HCT116 (cell line): ENCODE measurements around the gene IQCM. TPM values are rescaled to one million over a fixed set of nuclear protein-coding genes. Genes with fewer than 3 reads are reported as not detected.

ENCODE experiments used
- ATAC-seq: fragments of 200-7000 bp; cut with Tn5 transposase; 2 replicates; pipeline ENCODE4 v1.9.1; 2020; ENCODE audit warnings: mild to moderate bottlenecking, moderate library complexity
- BruUV-seq: library from RNA; stranded (reverse); fragments of 400-500 nt; replicated peaks from 2 replicates; lab custom pipeline; 2021; lab: Mats Ljungman, UMichigan
- CTCF ChIA-PET: fragments of 300-600 bp; sonication (Branson Sonifier 250); formaldehyde crosslinking; loops from one replicate; lab custom pipeline; 2021; ENCODE audit warnings: antibody characterized with exemption; lab: Charles Lee
- POLR2A ChIA-PET: fragments of 300-600, 350-600 bp; sonication (Branson Sonifier 250); formaldehyde crosslinking; loops from one replicate; lab custom pipeline; 2021; ENCODE audit warnings: antibody characterized with exemption; lab: Charles Lee
- RAD21 ChIA-PET, 2 experiments: fragments of 300-600 bp; sonication (Branson Sonifier 250); formaldehyde crosslinking; loops; one replicate each; lab custom pipeline; 2023; ENCODE audit warnings: low total read pairs in 2 of 2; ENCODE audit not compliant: uncharacterized antibody in 2 of 2, unreplicated experiment in 2 of 2, low non-redundant PET in 1 of 2; lab: Charles Lee
- DNase-seq: peaks from one replicate; pipeline ENCODE4 v3.0.0-alpha.2; 2010; ENCODE audit warnings: low read depth, low spot score
- H2AFZ ChIP-seq: fragments of 200-600 bp; shearing (Covaris generic), sonication (generic); 2 replicates; pipeline ENCODE4 v1.6.1; 2017; ENCODE audit warnings: low read depth, mixed run types, mixed read lengths, antibody characterized with exemption, low read length; ENCODE audit not compliant: poor library complexity, severe bottlenecking
- H3K27ac ChIP-seq: 2 replicates; pipeline ENCODE4 v1.5.1; 2012; ENCODE audit warnings: low read depth, low read length
- H3K27me3 ChIP-seq: fragments of 200-600 bp; sonication (generic); 2 replicates; pipeline ENCODE4 v1.6.1; 2016; ENCODE audit warnings: mixed run types, low read length, mixed read lengths; ENCODE audit not compliant: insufficient read depth
- H3K36me3 ChIP-seq, 2 experiments: fragments of 200-500 bp in 1 of 2; fragments of 200-600 bp in 1 of 2; sonication (Bioruptor generic) in 1 of 2; sonication (generic) in 1 of 2; 2 replicates each; pipeline versions ENCODE4 v1.5.1 to v1.6.1; 2014 to 2016; ENCODE audit warnings: low read length in 2 of 2, inconsistent platforms in 1 of 2, mixed read lengths in 1 of 2, mixed run types in 1 of 2; ENCODE audit not compliant: insufficient read depth in 2 of 2, control insufficient read depth in 1 of 2
- H3K4me1 ChIP-seq, 2 experiments: fragments of 200-600 bp in 1 of 2; sonication (generic) in 1 of 2; 2 replicates each; pipeline versions ENCODE4 v1.5.1 to v1.6.1; 2012 to 2017; ENCODE audit warnings: low read length in 2 of 2, inconsistent platforms in 1 of 2, mild to moderate bottlenecking in 1 of 2, mixed read lengths in 1 of 2, mixed run types in 1 of 2, moderate library complexity in 1 of 2; ENCODE audit not compliant: insufficient read depth in 2 of 2, control insufficient read depth in 1 of 2
- H3K4me2 ChIP-seq: fragments of 200-600 bp; sonication (generic); 2 replicates; pipeline ENCODE4 v1.6.1; 2017; ENCODE audit warnings: mixed run types, low read length, mixed read lengths
- H3K4me3 ChIP-seq, 2 experiments: fragments of 200-600 bp in 1 of 2; sonication (generic) in 1 of 2; replicated peaks in 1 of 2; 2 replicates each; pipeline ENCODE4 v1.5.1; 2011 to 2016; ENCODE audit warnings: low read length in 2 of 2, control low read depth in 1 of 2, low read depth in 1 of 2, mild to moderate bottlenecking in 1 of 2, mixed read lengths in 1 of 2, mixed run types in 1 of 2
- H3K79me2 ChIP-seq: fragments of 200-600 bp; sonication (generic); 2 replicates; pipeline ENCODE4 v1.6.1; 2017; ENCODE audit warnings: mild to moderate bottlenecking, mixed run types, low read length, moderate library complexity, mixed read lengths; ENCODE audit not compliant: insufficient read depth
- H3K9ac ChIP-seq: fragments of 200-600 bp; sonication (generic); 2 replicates; pipeline ENCODE4 v1.6.1; 2016; ENCODE audit warnings: low read length, mixed read lengths
- H3K9me2 ChIP-seq: fragments of 200-600 bp; sonication (generic), shearing (Covaris generic); 2 replicates; pipeline ENCODE4 v1.6.1; 2017; ENCODE audit warnings: mixed run types, mild to moderate bottlenecking, moderate library complexity; ENCODE audit not compliant: insufficient read depth
- H3K9me3 ChIP-seq, 2 experiments: fragments of 200-500 bp in 1 of 2; fragments of 200-600 bp in 1 of 2; sonication (Bioruptor generic) in 1 of 2; sonication (generic) in 1 of 2; 2 replicates each; pipeline ENCODE4 v1.6.1; 2014 to 2017; ENCODE audit warnings: low read length in 2 of 2, mixed read lengths in 2 of 2, inconsistent platforms in 1 of 2, low read depth in 1 of 2, mild to moderate bottlenecking in 1 of 2, mixed run types in 1 of 2, moderate library complexity in 1 of 2; ENCODE audit not compliant: control insufficient read depth in 1 of 2, insufficient read depth in 1 of 2
- H4K20me1 ChIP-seq: fragments of 200-600 bp; sonication (generic), shearing (Covaris generic); 2 replicates; pipeline ENCODE4 v1.6.1; 2017; ENCODE audit warnings: mixed run types, mild to moderate bottlenecking, moderate library complexity; ENCODE audit not compliant: insufficient read depth
- CBX3 ChIP-seq: IDR thresholded peaks from 2 replicates; pipeline ENCODE4 v1.6.1; 2012; ENCODE audit warnings: low read depth
- CEBPB ChIP-seq: IDR thresholded peaks from 2 replicates; pipeline ENCODE4 v1.6.1; 2012; ENCODE audit warnings: low read depth
- CTCF ChIP-seq, 3 experiments: fragments of 200-600 bp in 1 of 3; sonication (generic) in 1 of 3; IDR thresholded peaks in 2 of 3; conservative IDR thresholded peaks in 1 of 3; 2 replicates each; pipeline ENCODE4 v1.5.1; 2012 to 2017; ENCODE audit warnings: low read depth in 2 of 3, low read length in 2 of 3, antibody characterized with exemption in 1 of 3, borderline replicate concordance in 1 of 3, control low read depth in 1 of 3, mild to moderate bottlenecking in 1 of 3, mixed read lengths in 1 of 3, mixed run types in 1 of 3, moderate library complexity in 1 of 3; ENCODE audit not compliant: insufficient read depth in 1 of 3
- EGR1 ChIP-seq: IDR thresholded peaks from 2 replicates; pipeline ENCODE4 v1.6.1; 2012; ENCODE audit warnings: low read depth
- EZH2phosphoT487 ChIP-seq: fragments of 200-600 bp; IDR thresholded peaks from 2 replicates; pipeline ENCODE4 v1.6.1; 2018; ENCODE audit warnings: antibody characterized with exemption, borderline replicate concordance
- FOSL1 ChIP-seq: IDR thresholded peaks from 2 replicates; pipeline ENCODE4 v1.6.1; 2012; ENCODE audit warnings: low read depth
- JUND ChIP-seq: IDR thresholded peaks from 2 replicates; pipeline ENCODE4 v1.6.1; 2012
- MAX ChIP-seq: IDR thresholded peaks from 2 replicates; pipeline ENCODE4 v1.6.1; 2012
- POLR2A ChIP-seq: IDR thresholded peaks from 2 replicates; pipeline ENCODE4 v1.7.0; 2011; ENCODE audit warnings: borderline replicate concordance; ENCODE audit not compliant: insufficient read depth, insufficient read length; ENCODE audit errors: extremely low read depth
- POLR2AphosphoS5 ChIP-seq: IDR thresholded peaks from 2 replicates; pipeline ENCODE4 v1.6.1; 2011; ENCODE audit warnings: mild to moderate bottlenecking, low read depth, low read length, moderate library complexity
- RAD21 ChIP-seq: IDR thresholded peaks from 2 replicates; pipeline ENCODE4 v1.6.1; 2012; ENCODE audit warnings: low read depth, mild to moderate bottlenecking
- REST ChIP-seq: IDR thresholded peaks from 2 replicates; pipeline ENCODE4 v1.6.1; 2012; ENCODE audit warnings: low read depth
- SP1 ChIP-seq: IDR thresholded peaks from 2 replicates; pipeline ENCODE4 v1.6.1; 2012; ENCODE audit warnings: low read depth
- SRF ChIP-seq: IDR thresholded peaks from 2 replicates; pipeline ENCODE4 v1.6.1; 2012; ENCODE audit warnings: low read depth
- TCF7L2 ChIP-seq: IDR thresholded peaks from 2 replicates; pipeline ENCODE4 v1.7.0; 2011; ENCODE audit warnings: borderline replicate concordance, inconsistent platforms; ENCODE audit not compliant: insufficient read depth, insufficient read length; ENCODE audit errors: extremely low read depth
- YY1 ChIP-seq: IDR thresholded peaks from 2 replicates; pipeline ENCODE4 v1.6.1; 2011; ENCODE audit warnings: low read length, low read depth, moderate library complexity, mild to moderate bottlenecking; ENCODE audit not compliant: insufficient replicate concordance; ENCODE audit errors: extremely low read depth
- ZFX ChIP-seq: fragments of 450-650 bp; IDR thresholded peaks from 2 replicates; pipeline ENCODE4 v1.6.1; 2017
- ZNF274 ChIP-seq: fragments of 200-500 bp; sonication (Bioruptor generic); IDR thresholded peaks from 2 replicates; pipeline ENCODE4 v1.6.1; 2014; ENCODE audit warnings: mild to moderate bottlenecking, low read depth, low read length, inconsistent platforms
- intact Hi-C: fragments of 100-400 bp; cut with micrococcal nuclease; formaldehyde crosslinking; loops from 2 replicates; pipeline ENCODE4 v1.10.0; 2022
- total RNA-seq: library from RNA; stranded (reverse); gene quantifications from one replicate; pipeline ENCODE4 v1.2.1, GENCODE V29; 2021; ENCODE audit not compliant: unreplicated experiment

Gene IQCM
- total RNA-seq, 1 experiment from 2014 or later, result 0.20 TPM

GRCh38 chr4:149552601-149553000, 263.0 kb downstream of the IQCM start:
- no peaks in the 10 kb centered on the region; the same call in 1 of the 2 replicates for H3K9me2 ChIP-seq
- intact Hi-C loops, result no loop called here
- no peaks in the 10 kb centered on the region for H4K20me1 ChIP-seq
- no peak overlapping the region for H3K4me3 ChIP-seq
- no peaks in the 10 kb centered on the region for H3K36me3 ChIP-seq
- H3K27ac ChIP-seq, result no peak overlapping the region
- DNase-seq (no peak), ATAC-seq (no peak)
- H3K4me2 ChIP-seq, result no peak overlapping the region
- no peak overlapping the region for H3K9ac ChIP-seq
- no peaks in the 10 kb centered on the region for H3K9me3 ChIP-seq
- ChIA-PET CTCF (no interaction called here), POLR2A (no interaction called here), RAD21 (no interaction called here)
- no peak for TF ChIP-seq MAX
- TF ChIP-seq RAD21, result no peak
- no peak for TF ChIP-seq YY1
- no peak for TF ChIP-seq TCF7L2
- TF ChIP-seq CBX3, result no peak
- no peak for TF ChIP-seq POLR2A
- TF ChIP-seq ZNF274, result no peak
- TF ChIP-seq ZFX, result no peak
- no peak for TF ChIP-seq POLR2AphosphoS5
- TF ChIP-seq SP1, result no peak
- TF ChIP-seq SRF, result no peak
- no peak for TF ChIP-seq CTCF (IDR thresholded peaks at IDR 0.05 in 2 of 3, conservative IDR thresholded peaks at IDR 0.05 in 1 of 3; ENCODE audit: borderline replicate concordance in 1 of 3, insufficient read depth in 1 of 3, low read depth in 2 of 3, low read length in 2 of 3)
- no peak for TF ChIP-seq EGR1
- TF ChIP-seq REST, result no peak
- no peak for TF ChIP-seq CEBPB
- no peak for TF ChIP-seq JUND
- no peak for TF ChIP-seq EZH2phosphoT487
- no peak for TF ChIP-seq FOSL1
- no peaks in the 10 kb centered on the region for H3K79me2 ChIP-seq
- no peaks in the 10 kb centered on the region for H3K27me3 ChIP-seq
- H3K4me1 ChIP-seq, result no peaks in the 10 kb centered on the region
- H2AFZ ChIP-seq, result no peak overlapping the region
- no TSS peak for BruUV-seq
